ENCODE measurements around the gene ANKS1A. TPM values are rescaled to one million over a fixed set of nuclear protein-coding genes. Genes with fewer than 3 reads are reported as not detected.
A peak's percentile ranks its signal among the peaks of the same experiment; 100 is the strongest.

ANKS1A gene
- total and polyA plus RNA-seq, 2 experiments from 2014 or later = 3.2 to 4.4 TPM

GRCh38 chr6:34953061-34954025 lies 64.3 kb downstream of the ANKS1A start:
- Histone ChIP-seq H3K36me3 (ENCODE audit: low read depth) (no peaks in the 10 kb centered on the region), H3K27me3 (replicated peaks; ENCODE audit: insufficient read depth) (no peaks in the 10 kb centered on the region), H4K20me1 (ENCODE audit: insufficient read depth) (no peaks in the 10 kb centered on the region), H3F3A (ENCODE audit: insufficient read depth) (peaks cover 7% of the 10 kb centered on the region; the same call in 1 of the 2 replicates), H3K4me2 (ENCODE audit: unreplicated experiment) (no peak overlapping the region), H2AFZ (no peak overlapping the region), H3K4me1 (ENCODE audit: insufficient read depth) (0 out of 2 replicates have a peak, but pooled peaks cover 4% of the 10 kb centered on the region), H3K27ac (peak overlapping the region; percentile 54), H3K79me2 (ENCODE audit: insufficient read depth) (no peaks in the 10 kb centered on the region; the same call in 1 of the 2 replicates), H3K9me3 (ENCODE audit: low read depth) (no peaks in the 10 kb centered on the region), H3K4me3 (no peak overlapping the region), H3K9ac (no peak overlapping the region), H3K9me2 (ENCODE audit: insufficient read depth) (no peaks in the 10 kb centered on the region)
- in situ Hi-C loops (cut with MboI) = no loop called here
- 51 to 70% methylated on average over 2 of the region's 2 CpGs for WGBS, 2 experiments (ENCODE audit: low coverage in 1 of 2, low lambda C conversion rate in 2 of 2, missing lambda C conversion rate in 2 of 2)
- no peak for TF ChIP-seq EZH2phosphoT487 (IDR thresholded peaks at IDR 0.05; ENCODE audit: insufficient read depth, low read depth)
- TF ChIP-seq EZH2 (IDR thresholded peaks at IDR 0.05; ENCODE audit: insufficient read depth, poor library complexity, severe bottlenecking) = no peak
- DNase-seq = peak; percentile 80

GRCh38 chr6:34955442-34955841 lies 66.4 kb downstream of the ANKS1A start:
- in situ Hi-C loops (cut with MboI) = no loop called here
- no peak for TF ChIP-seq EZH2phosphoT487 (IDR thresholded peaks at IDR 0.05; ENCODE audit: insufficient read depth, low read depth)
- TF ChIP-seq EZH2 (IDR thresholded peaks at IDR 0.05; ENCODE audit: insufficient read depth, poor library complexity, severe bottlenecking) = no peak
- no peaks in the 10 kb centered on the region for H4K20me1 ChIP-seq (ENCODE audit: insufficient read depth)
- H3K27ac ChIP-seq = no peak overlapping the region
- H3K9me3 ChIP-seq (ENCODE audit: low read depth) = no peaks in the 10 kb centered on the region
- H3F3A ChIP-seq (ENCODE audit: insufficient read depth) = peaks cover 7% of the 10 kb centered on the region; the same call in 1 of the 2 replicates
- DNase-seq = no peak
- H3K4me2 ChIP-seq (ENCODE audit: unreplicated experiment) = no peak overlapping the region
- H3K9me2 ChIP-seq (ENCODE audit: insufficient read depth) = no peaks in the 10 kb centered on the region
- H3K27me3 ChIP-seq (replicated peaks; ENCODE audit: insufficient read depth) = no peaks in the 10 kb centered on the region
- 0 out of 2 replicates have a peak, but pooled peaks cover 4% of the 10 kb centered on the region for H3K4me1 ChIP-seq (ENCODE audit: insufficient read depth)
- H3K36me3 ChIP-seq (ENCODE audit: low read depth) = no peaks in the 10 kb centered on the region
- H3K9ac ChIP-seq = no peak overlapping the region
- 92 to 96% methylated on average over 3 of the region's 3 CpGs for WGBS, 2 experiments (ENCODE audit: low coverage in 1 of 2, low lambda C conversion rate in 2 of 2, missing lambda C conversion rate in 2 of 2)
- H2AFZ ChIP-seq = no peak overlapping the region
- H3K79me2 ChIP-seq (ENCODE audit: insufficient read depth) = no peaks in the 10 kb centered on the region; the same call in 1 of the 2 replicates
- no peak overlapping the region for H3K4me3 ChIP-seq

- 58 to 59% methylated on average over 2 of the region's 2 CpGs for WGBS, 2 experiments (ENCODE audit: low coverage in 1 of 2, low lambda C conversion rate in 2 of 2, missing lambda C conversion rate in 2 of 2)
- H3K36me3 ChIP-seq (ENCODE audit: low read depth) = no peaks in the 10 kb centered on the region
Measured at GRCh38 chr6:34957231-34957783, 68.3 kb downstream of the ANKS1A start.

GRCh38 chr6:34958734-34959133 lies 69.7 kb downstream of the ANKS1A start:
- H4K20me1 ChIP-seq (ENCODE audit: insufficient read depth) = no peaks in the 10 kb centered on the region
- no peak overlapping the region for H2AFZ ChIP-seq
- no peak overlapping the region for H3K4me2 ChIP-seq (ENCODE audit: unreplicated experiment)
- H3K36me3 ChIP-seq (ENCODE audit: low read depth) = no peaks in the 10 kb centered on the region
- H3K9me2 ChIP-seq (ENCODE audit: insufficient read depth) = no peaks in the 10 kb centered on the region
- H3K79me2 ChIP-seq (ENCODE audit: insufficient read depth) = no peaks in the 10 kb centered on the region; the same call in 1 of the 2 replicates
- TF ChIP-seq EZH2phosphoT487 (IDR thresholded peaks at IDR 0.05; ENCODE audit: insufficient read depth, low read depth) (no peak), EZH2 (IDR thresholded peaks at IDR 0.05; ENCODE audit: insufficient read depth, poor library complexity, severe bottlenecking) (no peak)
- H3K4me3 ChIP-seq = no peak overlapping the region
- H3K4me1 ChIP-seq (ENCODE audit: insufficient read depth) = 0 out of 2 replicates have a peak, but pooled peaks cover 4% of the 10 kb centered on the region
- H3K9ac ChIP-seq = no peak overlapping the region
- no peak overlapping the region for H3K27ac ChIP-seq
- no peaks in the 10 kb centered on the region for H3K27me3 ChIP-seq (replicated peaks; ENCODE audit: insufficient read depth)
- 93 to 97% methylated on average over 2 of the region's 2 CpGs for WGBS, 2 experiments (ENCODE audit: low coverage in 1 of 2, low lambda C conversion rate in 2 of 2, missing lambda C conversion rate in 2 of 2)
- DNase-seq = no peak
- H3F3A ChIP-seq (ENCODE audit: insufficient read depth) = peaks cover 4% of the 10 kb centered on the region; the same call in 1 of the 2 replicates
- no peaks in the 10 kb centered on the region for H3K9me3 ChIP-seq (ENCODE audit: low read depth)
- in situ Hi-C loops (cut with MboI) = no loop called here

More at GRCh38 chr6:34957231-34957783, 68.3 kb downstream of the ANKS1A start:
- Histone ChIP-seq H3K4me2 (ENCODE audit: unreplicated experiment) (no peak overlapping the region), H3K79me2 (ENCODE audit: insufficient read depth) (no peaks in the 10 kb centered on the region; the same call in 1 of the 2 replicates), H3K27me3 (replicated peaks; ENCODE audit: insufficient read depth) (no peaks in the 10 kb centered on the region), H3K4me1 (ENCODE audit: insufficient read depth) (0 out of 2 replicates have a peak, but pooled peaks cover 4% of the 10 kb centered on the region), H3K27ac (no peak overlapping the region), H4K20me1 (ENCODE audit: insufficient read depth) (no peaks in the 10 kb centered on the region), H3K4me3 (no peak overlapping the region), H3K9ac (no peak overlapping the region), H3F3A (ENCODE audit: insufficient read depth) (peaks cover 7% of the 10 kb centered on the region; the same call in 1 of the 2 replicates), H2AFZ (no peak overlapping the region), H3K9me2 (ENCODE audit: insufficient read depth) (no peaks in the 10 kb centered on the region), H3K9me3 (ENCODE audit: low read depth) (no peaks in the 10 kb centered on the region)
- in situ Hi-C loops (cut with MboI) = no loop called here
- DNase-seq = no peak
- no peak for TF ChIP-seq EZH2 (IDR thresholded peaks at IDR 0.05; ENCODE audit: insufficient read depth, poor library complexity, severe bottlenecking)
